DND-41 (cell line): ENCODE measurements around the gene SKIDA1.

Source experiments
- ATAC-seq: fragments of 200-7000 bp; cut with Tn5 transposase; 3 replicates; pipeline ENCODE4 v1.9.1; 2021; ENCODE audit warnings: low read depth; ENCODE audit not compliant: insufficient read depth
- DNase-seq: peaks from one replicate; pipeline ENCODE4 v3.0.0-alpha.2; 2020
- H2AFZ ChIP-seq: 2 replicates; pipeline ENCODE4 v1.6.0; 2012; ENCODE audit warnings: low read depth, low read length
- H3K27ac ChIP-seq: 2 replicates; pipeline ENCODE4 v1.5.1; 2012; ENCODE audit warnings: low read length, inconsistent platforms
- H3K27me3 ChIP-seq: fragments of 200-600 bp; sonication (generic); 2 replicates; pipeline ENCODE4 v1.6.0; 2012; ENCODE audit warnings: low read length, mild to moderate bottlenecking, inconsistent platforms; ENCODE audit not compliant: insufficient read depth, poor library complexity
- H3K36me3 ChIP-seq: 2 replicates; pipeline ENCODE4 v1.5.1; 2012; ENCODE audit warnings: low read length, inconsistent platforms; ENCODE audit not compliant: insufficient read depth
- H3K4me1 ChIP-seq: 2 replicates; pipeline ENCODE4 v1.5.1; 2012; ENCODE audit warnings: mild to moderate bottlenecking, low read length; ENCODE audit not compliant: insufficient read depth
- H3K4me2 ChIP-seq: 2 replicates; pipeline ENCODE4 v1.6.0; 2012; ENCODE audit warnings: mild to moderate bottlenecking, moderate library complexity, low read length, inconsistent platforms; ENCODE audit not compliant: insufficient read depth
- H3K4me3 ChIP-seq, 2 experiments: fragments of 200-600 bp in 1 of 2; shearing (Covaris generic) in 1 of 2; 2 replicates each; pipeline ENCODE4 v1.5.1; 2012 to 2016; ENCODE audit warnings: inconsistent platforms in 2 of 2, low read length in 2 of 2, mild to moderate bottlenecking in 2 of 2, low read depth in 1 of 2, moderate library complexity in 1 of 2
- H3K79me2 ChIP-seq: 2 replicates; pipeline ENCODE4 v1.6.0; 2012; ENCODE audit warnings: low read length, inconsistent platforms; ENCODE audit not compliant: insufficient read depth
- H3K9ac ChIP-seq: 2 replicates; pipeline ENCODE4 v1.6.0; 2012; ENCODE audit warnings: low read depth, mild to moderate bottlenecking, inconsistent platforms, low read length, moderate library complexity
- H3K9me3 ChIP-seq: 2 replicates; pipeline ENCODE4 v1.5.1; 2012; ENCODE audit warnings: low read length, moderate library complexity, mild to moderate bottlenecking, inconsistent platforms; ENCODE audit not compliant: insufficient read depth, severe bottlenecking
- H4K20me1 ChIP-seq: 2 replicates; pipeline ENCODE4 v1.6.0; 2012; ENCODE audit warnings: low read length; ENCODE audit not compliant: insufficient read depth
- CTCF ChIP-seq: IDR thresholded peaks from 2 replicates; pipeline ENCODE4 v1.5.1; 2012; ENCODE audit warnings: borderline replicate concordance, low read length, moderate library complexity, mild to moderate bottlenecking; ENCODE audit not compliant: poor library complexity, severe bottlenecking; ENCODE audit errors: extremely low read depth
- EZH2 ChIP-seq: IDR thresholded peaks from 3 replicates; pipeline ENCODE4 v1.6.1; 2012; ENCODE audit warnings: borderline replicate concordance, low read depth, mild to moderate bottlenecking, moderate library complexity, low read length, inconsistent platforms; ENCODE audit not compliant: severe bottlenecking

Gene SKIDA1

GRCh38 chr10:21498377-21498776 is 27.1 kb downstream of the SKIDA1 start:
- no peak overlapping the region for H3K9ac ChIP-seq
- peaks cover 32% of the 10 kb centered on the region for H3K4me1 ChIP-seq
- TF ChIP-seq EZH2 (no peak), CTCF (no peak)
- no peak overlapping the region for H3K4me3 ChIP-seq
- 0 out of 2 replicates have a peak, but pooled peaks cover 5% of the 10 kb centered on the region for H4K20me1 ChIP-seq
- H3K4me2 ChIP-seq, result no peak overlapping the region
- no peaks in the 10 kb centered on the region for H3K9me3 ChIP-seq
- H3K27ac ChIP-seq, result no peak overlapping the region
- ATAC-seq (no peak), DNase-seq (no peak)
- peaks cover 68% of the 10 kb centered on the region for H3K27me3 ChIP-seq
- no peak overlapping the region for H2AFZ ChIP-seq
- no peaks in the 10 kb centered on the region for H3K36me3 ChIP-seq
- no peaks in the 10 kb centered on the region for H3K79me2 ChIP-seq

- H4K20me1 ChIP-seq, result 0 out of 2 replicates have a peak, but pooled peaks cover 5% of the 10 kb centered on the region
- H2AFZ ChIP-seq, result peak overlapping the region; percentile 100; the same call in 1 of the 2 replicates
- peak overlapping the region in 1 of 2 experiments; percentile 77; a peak in 1 of 4 replicates for H3K4me3 ChIP-seq
- DNase-seq (peak; percentile 20), ATAC-seq (no peak)
- no peaks in the 10 kb centered on the region for H3K9me3 ChIP-seq
- H3K79me2 ChIP-seq, result no peaks in the 10 kb centered on the region
- peak overlapping the region; percentile 98 for H3K4me2 ChIP-seq
- H3K9ac ChIP-seq, result peak overlapping the region; percentile 86; the same call in 1 of the 2 replicates
- H3K4me1 ChIP-seq, result peaks cover 32% of the 10 kb centered on the region
- peaks cover 72% of the 10 kb centered on the region for H3K27me3 ChIP-seq
- TF ChIP-seq EZH2, result peak; percentile 67
- TF ChIP-seq CTCF, result no peak
- no peaks in the 10 kb centered on the region for H3K36me3 ChIP-seq
- no peak overlapping the region for H3K27ac ChIP-seq
Observed at GRCh38 chr10:21497177-21497807, 28.2 kb downstream of the SKIDA1 start.

- ATAC-seq (peak; percentile 71), DNase-seq (peak; percentile 74)
- H2AFZ ChIP-seq, result peak overlapping the region; percentile 100
- peaks cover 32% of the 10 kb centered on the region for H3K4me1 ChIP-seq
- H3K9ac ChIP-seq, result peak overlapping the region; percentile 86
- peak overlapping the region; percentile 88 for H3K27ac ChIP-seq
- peaks cover 64% of the 10 kb centered on the region for H3K27me3 ChIP-seq
- no peaks in the 10 kb centered on the region for H3K9me3 ChIP-seq
- H3K36me3 ChIP-seq, result no peaks in the 10 kb centered on the region
- no peaks in the 10 kb centered on the region for H3K79me2 ChIP-seq
- H4K20me1 ChIP-seq, result 0 out of 2 replicates have a peak, but pooled peaks cover 5% of the 10 kb centered on the region
- peak overlapping the region; percentile 98 for H3K4me2 ChIP-seq
- peak overlapping the region; percentile 71 to 77 for H3K4me3 ChIP-seq
- TF ChIP-seq EZH2, result no peak
- peak; percentile 78 for TF ChIP-seq CTCF
Observed at GRCh38 chr10:21496343-21497176, 28.9 kb downstream of the SKIDA1 start.
